GM23338 (cell line): ENCODE data around the gene THSD1.

ENCODE experiments used
- CREB1 ChIP-seq: fragments of 250-450 bp; sonication (Bioruptor Pico); IDR thresholded peaks from 2 replicates; pipeline ENCODE4 v1.5.0; 2020; ENCODE audit warnings: low read depth, mild to moderate bottlenecking, moderate library complexity
- EZH2 ChIP-seq: fragments of 200-600 bp; sonication (generic); IDR thresholded peaks from one replicate; pipeline ENCODE4 v1.8.0; 2017; ENCODE audit warnings: antibody characterized with exemption, mild to moderate bottlenecking, low read depth; ENCODE audit not compliant: unreplicated experiment
- EZH2phosphoT487 ChIP-seq: fragments of 200-600 bp; sonication (generic); IDR thresholded peaks from one replicate; pipeline ENCODE4 v1.8.1; 2018; ENCODE audit warnings: antibody characterized with exemption; ENCODE audit not compliant: unreplicated experiment
- NANOG ChIP-seq: IDR thresholded peaks from 2 replicates; pipeline ENCODE4 v1.6.1; 2016; ENCODE audit warnings: antibody characterized with exemption, borderline replicate concordance
- POLR2AphosphoS5 ChIP-seq: IDR thresholded peaks from 2 replicates; pipeline ENCODE4 v1.6.1; 2016; ENCODE audit warnings: antibody characterized with exemption, low read depth
- ZNF114 ChIP-seq: fragments of 250-450 bp; sonication (Bioruptor Pico); IDR thresholded peaks from 2 replicates; pipeline ENCODE4 v1.5.0; 2020; ENCODE audit warnings: mild to moderate bottlenecking, moderate library complexity
- ZNF331 ChIP-seq: fragments of 250-450 bp; sonication (Bioruptor Pico); IDR thresholded peaks from 2 replicates; pipeline ENCODE4 v1.5.0; 2020; ENCODE audit warnings: low read depth, mild to moderate bottlenecking, moderate library complexity
- TF ChIP-seq, protein P1 (sequence below): IDR thresholded peaks from one replicate; pipeline ENCODE4 v1.6.1; 2018; ENCODE audit warnings: antibody characterized with exemption; ENCODE audit not compliant: unreplicated experiment
- TF ChIP-seq, protein P2 (sequence below), 2 experiments: fragments of 200-600 bp in 1 of 2; sonication (generic) in 1 of 2; conservative IDR thresholded peaks; 2 replicates each; pipeline versions ENCODE4 v1.5.1 to v1.6.1; 2016 to 2017; ENCODE audit warnings: antibody characterized with exemption in 2 of 2, low read depth in 2 of 2, mild to moderate bottlenecking in 2 of 2, moderate library complexity in 1 of 2
- TF ChIP-seq, protein P3 (sequence below): fragments of 250-450 bp; sonication (Bioruptor Pico); IDR thresholded peaks from 2 replicates; pipeline ENCODE4 v1.5.0; 2020; ENCODE audit warnings: mild to moderate bottlenecking, moderate library complexity
- TF ChIP-seq, protein P4 (sequence below): IDR thresholded peaks from 2 replicates; pipeline ENCODE4 v1.6.1; 2016; ENCODE audit warnings: antibody characterized with exemption

DNA sequence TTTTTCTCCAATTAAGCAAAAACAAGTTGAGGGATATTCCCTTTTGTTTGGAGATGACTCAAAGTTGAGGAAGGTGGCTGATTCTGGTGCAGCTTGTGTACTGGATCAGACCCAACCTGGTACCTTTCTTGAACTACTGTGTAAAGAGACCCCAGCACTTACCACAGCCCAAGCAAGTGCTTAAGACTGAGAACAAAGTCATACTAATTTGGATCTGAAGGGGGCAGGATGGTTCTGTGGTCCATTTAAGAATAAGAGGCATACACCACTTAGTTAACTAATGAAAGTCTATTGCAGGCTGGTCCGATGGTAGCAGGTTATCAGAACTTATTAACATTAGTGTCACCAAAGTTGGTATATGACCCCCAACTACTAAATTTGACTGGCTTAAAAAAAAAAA is 6.3 kb downstream of the THSD1 start:
- TF ChIP-seq EZH2 (no peak), ZNF114 (CRISPR knock-in tag) (no peak), POLR2AphosphoS5 (no peak), CREB1 (no peak), EZH2phosphoT487 (no peak), NANOG (no peak), ZNF331 (CRISPR knock-in tag) (no peak)
- TF ChIP-seq, protein P1, sequence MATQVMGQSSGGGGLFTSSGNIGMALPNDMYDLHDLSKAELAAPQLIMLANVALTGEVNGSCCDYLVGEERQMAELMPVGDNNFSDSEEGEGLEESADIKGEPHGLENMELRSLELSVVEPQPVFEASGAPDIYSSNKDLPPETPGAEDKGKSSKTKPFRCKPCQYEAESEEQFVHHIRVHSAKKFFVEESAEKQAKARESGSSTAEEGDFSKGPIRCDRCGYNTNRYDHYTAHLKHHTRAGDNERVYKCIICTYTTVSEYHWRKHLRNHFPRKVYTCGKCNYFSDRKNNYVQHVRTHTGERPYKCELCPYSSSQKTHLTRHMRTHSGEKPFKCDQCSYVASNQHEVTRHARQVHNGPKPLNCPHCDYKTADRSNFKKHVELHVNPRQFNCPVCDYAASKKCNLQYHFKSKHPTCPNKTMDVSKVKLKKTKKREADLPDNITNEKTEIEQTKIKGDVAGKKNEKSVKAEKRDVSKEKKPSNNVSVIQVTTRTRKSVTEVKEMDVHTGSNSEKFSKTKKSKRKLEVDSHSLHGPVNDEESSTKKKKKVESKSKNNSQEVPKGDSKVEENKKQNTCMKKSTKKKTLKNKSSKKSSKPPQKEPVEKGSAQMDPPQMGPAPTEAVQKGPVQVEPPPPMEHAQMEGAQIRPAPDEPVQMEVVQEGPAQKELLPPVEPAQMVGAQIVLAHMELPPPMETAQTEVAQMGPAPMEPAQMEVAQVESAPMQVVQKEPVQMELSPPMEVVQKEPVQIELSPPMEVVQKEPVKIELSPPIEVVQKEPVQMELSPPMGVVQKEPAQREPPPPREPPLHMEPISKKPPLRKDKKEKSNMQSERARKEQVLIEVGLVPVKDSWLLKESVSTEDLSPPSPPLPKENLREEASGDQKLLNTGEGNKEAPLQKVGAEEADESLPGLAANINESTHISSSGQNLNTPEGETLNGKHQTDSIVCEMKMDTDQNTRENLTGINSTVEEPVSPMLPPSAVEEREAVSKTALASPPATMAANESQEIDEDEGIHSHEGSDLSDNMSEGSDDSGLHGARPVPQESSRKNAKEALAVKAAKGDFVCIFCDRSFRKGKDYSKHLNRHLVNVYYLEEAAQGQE = no peak
- TF ChIP-seq, protein P2, sequence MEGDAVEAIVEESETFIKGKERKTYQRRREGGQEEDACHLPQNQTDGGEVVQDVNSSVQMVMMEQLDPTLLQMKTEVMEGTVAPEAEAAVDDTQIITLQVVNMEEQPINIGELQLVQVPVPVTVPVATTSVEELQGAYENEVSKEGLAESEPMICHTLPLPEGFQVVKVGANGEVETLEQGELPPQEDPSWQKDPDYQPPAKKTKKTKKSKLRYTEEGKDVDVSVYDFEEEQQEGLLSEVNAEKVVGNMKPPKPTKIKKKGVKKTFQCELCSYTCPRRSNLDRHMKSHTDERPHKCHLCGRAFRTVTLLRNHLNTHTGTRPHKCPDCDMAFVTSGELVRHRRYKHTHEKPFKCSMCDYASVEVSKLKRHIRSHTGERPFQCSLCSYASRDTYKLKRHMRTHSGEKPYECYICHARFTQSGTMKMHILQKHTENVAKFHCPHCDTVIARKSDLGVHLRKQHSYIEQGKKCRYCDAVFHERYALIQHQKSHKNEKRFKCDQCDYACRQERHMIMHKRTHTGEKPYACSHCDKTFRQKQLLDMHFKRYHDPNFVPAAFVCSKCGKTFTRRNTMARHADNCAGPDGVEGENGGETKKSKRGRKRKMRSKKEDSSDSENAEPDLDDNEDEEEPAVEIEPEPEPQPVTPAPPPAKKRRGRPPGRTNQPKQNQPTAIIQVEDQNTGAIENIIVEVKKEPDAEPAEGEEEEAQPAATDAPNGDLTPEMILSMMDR (conservative IDR thresholded peaks at IDR 0.05; ENCODE audit: low read depth in 2 of 2) = peak; percentile 32 to 37
- TF ChIP-seq, protein P3, sequence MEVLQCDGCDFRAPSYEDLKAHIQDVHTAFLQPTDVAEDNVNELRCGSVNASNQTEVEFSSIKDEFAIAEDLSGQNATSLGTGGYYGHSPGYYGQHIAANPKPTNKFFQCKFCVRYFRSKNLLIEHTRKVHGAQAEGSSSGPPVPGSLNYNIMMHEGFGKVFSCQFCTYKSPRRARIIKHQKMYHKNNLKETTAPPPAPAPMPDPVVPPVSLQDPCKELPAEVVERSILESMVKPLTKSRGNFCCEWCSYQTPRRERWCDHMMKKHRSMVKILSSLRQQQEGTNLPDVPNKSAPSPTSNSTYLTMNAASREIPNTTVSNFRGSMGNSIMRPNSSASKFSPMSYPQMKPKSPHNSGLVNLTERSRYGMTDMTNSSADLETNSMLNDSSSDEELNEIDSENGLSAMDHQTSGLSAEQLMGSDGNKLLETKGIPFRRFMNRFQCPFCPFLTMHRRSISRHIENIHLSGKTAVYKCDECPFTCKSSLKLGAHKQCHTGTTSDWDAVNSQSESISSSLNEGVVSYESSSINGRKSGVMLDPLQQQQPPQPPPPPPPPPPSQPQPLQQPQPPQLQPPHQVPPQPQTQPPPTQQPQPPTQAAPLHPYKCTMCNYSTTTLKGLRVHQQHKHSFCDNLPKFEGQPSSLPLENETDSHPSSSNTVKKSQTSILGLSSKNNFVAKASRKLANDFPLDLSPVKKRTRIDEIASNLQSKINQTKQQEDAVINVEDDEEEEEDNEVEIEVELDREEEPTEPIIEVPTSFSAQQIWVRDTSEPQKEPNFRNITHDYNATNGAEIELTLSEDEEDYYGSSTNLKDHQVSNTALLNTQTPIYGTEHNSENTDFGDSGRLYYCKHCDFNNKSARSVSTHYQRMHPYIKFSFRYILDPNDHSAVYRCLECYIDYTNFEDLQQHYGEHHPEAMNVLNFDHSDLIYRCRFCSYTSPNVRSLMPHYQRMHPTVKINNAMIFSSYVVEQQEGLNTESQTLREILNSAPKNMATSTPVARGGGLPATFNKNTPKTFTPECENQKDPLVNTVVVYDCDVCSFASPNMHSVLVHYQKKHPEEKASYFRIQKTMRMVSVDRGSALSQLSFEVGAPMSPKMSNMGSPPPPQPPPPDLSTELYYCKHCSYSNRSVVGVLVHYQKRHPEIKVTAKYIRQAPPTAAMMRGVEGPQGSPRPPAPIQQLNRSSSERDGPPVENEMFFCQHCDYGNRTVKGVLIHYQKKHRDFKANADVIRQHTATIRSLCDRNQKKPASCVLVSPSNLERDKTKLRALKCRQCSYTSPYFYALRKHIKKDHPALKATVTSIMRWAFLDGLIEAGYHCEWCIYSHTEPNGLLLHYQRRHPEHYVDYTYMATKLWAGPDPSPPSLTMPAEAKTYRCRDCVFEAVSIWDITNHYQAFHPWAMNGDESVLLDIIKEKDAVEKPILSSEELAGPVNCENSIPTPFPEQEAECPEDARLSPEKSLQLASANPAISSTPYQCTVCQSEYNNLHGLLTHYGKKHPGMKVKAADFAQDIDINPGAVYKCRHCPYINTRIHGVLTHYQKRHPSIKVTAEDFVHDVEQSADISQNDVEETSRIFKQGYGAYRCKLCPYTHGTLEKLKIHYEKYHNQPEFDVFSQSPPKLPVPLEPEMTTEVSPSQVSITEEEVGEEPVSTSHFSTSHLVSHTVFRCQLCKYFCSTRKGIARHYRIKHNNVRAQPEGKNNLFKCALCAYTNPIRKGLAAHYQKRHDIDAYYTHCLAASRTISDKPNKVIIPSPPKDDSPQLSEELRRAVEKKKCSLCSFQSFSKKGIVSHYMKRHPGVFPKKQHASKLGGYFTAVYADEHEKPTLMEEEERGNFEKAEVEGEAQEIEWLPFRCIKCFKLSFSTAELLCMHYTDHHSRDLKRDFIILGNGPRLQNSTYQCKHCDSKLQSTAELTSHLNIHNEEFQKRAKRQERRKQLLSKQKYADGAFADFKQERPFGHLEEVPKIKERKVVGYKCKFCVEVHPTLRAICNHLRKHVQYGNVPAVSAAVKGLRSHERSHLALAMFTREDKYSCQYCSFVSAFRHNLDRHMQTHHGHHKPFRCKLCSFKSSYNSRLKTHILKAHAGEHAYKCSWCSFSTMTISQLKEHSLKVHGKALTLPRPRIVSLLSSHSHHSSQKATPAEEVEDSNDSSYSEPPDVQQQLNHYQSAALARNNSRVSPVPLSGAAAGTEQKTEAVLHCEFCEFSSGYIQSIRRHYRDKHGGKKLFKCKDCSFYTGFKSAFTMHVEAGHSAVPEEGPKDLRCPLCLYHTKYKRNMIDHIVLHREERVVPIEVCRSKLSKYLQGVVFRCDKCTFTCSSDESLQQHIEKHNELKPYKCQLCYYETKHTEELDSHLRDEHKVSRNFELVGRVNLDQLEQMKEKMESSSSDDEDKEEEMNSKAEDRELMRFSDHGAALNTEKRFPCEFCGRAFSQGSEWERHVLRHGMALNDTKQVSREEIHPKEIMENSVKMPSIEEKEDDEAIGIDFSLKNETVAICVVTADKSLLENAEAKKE = no peak
- TF ChIP-seq, protein P4, sequence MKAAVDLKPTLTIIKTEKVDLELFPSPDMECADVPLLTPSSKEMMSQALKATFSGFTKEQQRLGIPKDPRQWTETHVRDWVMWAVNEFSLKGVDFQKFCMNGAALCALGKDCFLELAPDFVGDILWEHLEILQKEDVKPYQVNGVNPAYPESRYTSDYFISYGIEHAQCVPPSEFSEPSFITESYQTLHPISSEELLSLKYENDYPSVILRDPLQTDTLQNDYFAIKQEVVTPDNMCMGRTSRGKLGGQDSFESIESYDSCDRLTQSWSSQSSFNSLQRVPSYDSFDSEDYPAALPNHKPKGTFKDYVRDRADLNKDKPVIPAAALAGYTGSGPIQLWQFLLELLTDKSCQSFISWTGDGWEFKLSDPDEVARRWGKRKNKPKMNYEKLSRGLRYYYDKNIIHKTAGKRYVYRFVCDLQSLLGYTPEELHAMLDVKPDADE = no peak
